Measurements from ENCODE around the gene EIF2B2.

The EIF2B2 gene

DNA sequence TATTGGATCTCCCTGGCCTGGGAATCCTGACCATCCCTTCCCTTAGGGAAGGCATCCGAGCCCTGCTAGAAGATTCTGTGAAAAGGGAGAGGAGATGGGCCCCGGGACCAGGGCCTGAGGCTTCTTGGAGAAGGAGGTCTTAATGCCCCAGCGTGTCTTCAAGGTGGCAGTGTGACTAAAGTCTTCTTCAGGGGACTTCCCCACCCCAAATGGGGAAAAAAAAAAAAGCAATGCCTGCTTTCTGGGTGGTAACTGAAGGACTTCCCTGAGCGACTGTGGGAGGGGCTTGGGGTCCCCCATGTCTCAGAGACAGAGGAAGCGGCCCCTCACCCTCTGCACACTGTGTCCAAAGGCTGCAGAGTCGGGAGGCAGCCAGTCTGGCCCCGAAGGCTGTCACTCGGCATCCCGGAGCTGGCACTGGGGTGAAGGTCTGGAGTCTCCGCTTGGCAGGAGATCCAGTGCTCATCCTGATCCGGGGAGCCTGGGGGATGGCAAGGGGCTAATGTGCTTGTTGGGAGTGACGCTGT, 39.5 kb upstream of the EIF2B2 start:
- no peaks in the 10 kb centered on the region for H3K9me3 Mint-ChIP-seq
- intact Hi-C loops (cut with micrococcal nuclease): loop anchor here (2.0 kb wide), 1 partner anchor 40 kb away; the partner anchor contains the start of gene EIF2B2
- H3K36me3 Mint-ChIP-seq (ENCODE audit: low read depth): no peaks in the 10 kb centered on the region
- peaks cover 54% of the 10 kb centered on the region for H3K4me1 Mint-ChIP-seq (ENCODE audit: low read depth)
- no peak overlapping the region for H3K4me3 Mint-ChIP-seq
- peaks cover 4% of the 10 kb centered on the region for H3K27me3 Mint-ChIP-seq
- H3K27ac Mint-ChIP-seq: peak overlapping the region; percentile 86

DNA sequence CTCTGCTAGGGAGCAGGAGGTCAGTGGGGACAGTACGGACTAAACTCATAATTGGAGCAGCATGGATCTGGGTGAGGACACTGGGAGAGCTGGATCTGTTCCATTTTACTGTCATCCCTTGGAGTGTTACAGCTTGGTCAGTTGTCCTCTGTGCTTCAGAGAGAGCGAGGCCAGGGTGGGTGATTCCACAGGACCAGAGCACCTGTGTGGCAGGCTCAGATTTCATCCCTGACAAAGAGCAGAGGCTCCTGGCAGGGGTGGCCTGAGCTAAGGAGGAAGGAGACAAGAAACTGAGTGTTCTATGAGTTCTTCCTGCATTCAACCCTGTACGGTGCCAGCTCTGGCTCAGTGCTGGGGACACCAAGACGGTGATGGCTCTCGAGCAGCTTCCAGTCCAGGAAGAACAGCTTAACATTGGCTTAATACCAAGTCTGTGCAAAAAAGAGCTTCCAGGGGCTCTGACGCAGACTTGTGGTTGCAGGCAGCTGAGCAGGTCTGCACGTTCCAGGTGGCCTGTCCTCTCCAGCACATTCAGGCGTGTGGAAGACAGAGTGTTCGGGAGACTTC, 38.9 kb upstream of the EIF2B2 start:
- intact Hi-C loops (cut with micrococcal nuclease): loop anchor here (2.0 kb wide), 1 partner anchor 39 kb away; the partner anchor contains the start of gene EIF2B2
- peak overlapping the region; percentile 86 for H3K27ac Mint-ChIP-seq
- H3K4me1 Mint-ChIP-seq (ENCODE audit: low read depth): peaks cover 54% of the 10 kb centered on the region
- no peaks in the 10 kb centered on the region for H3K36me3 Mint-ChIP-seq (ENCODE audit: low read depth)
- H3K27me3 Mint-ChIP-seq: peaks cover 4% of the 10 kb centered on the region
- no peaks in the 10 kb centered on the region for H3K9me3 Mint-ChIP-seq
- no peak overlapping the region for H3K4me3 Mint-ChIP-seq

DNA sequence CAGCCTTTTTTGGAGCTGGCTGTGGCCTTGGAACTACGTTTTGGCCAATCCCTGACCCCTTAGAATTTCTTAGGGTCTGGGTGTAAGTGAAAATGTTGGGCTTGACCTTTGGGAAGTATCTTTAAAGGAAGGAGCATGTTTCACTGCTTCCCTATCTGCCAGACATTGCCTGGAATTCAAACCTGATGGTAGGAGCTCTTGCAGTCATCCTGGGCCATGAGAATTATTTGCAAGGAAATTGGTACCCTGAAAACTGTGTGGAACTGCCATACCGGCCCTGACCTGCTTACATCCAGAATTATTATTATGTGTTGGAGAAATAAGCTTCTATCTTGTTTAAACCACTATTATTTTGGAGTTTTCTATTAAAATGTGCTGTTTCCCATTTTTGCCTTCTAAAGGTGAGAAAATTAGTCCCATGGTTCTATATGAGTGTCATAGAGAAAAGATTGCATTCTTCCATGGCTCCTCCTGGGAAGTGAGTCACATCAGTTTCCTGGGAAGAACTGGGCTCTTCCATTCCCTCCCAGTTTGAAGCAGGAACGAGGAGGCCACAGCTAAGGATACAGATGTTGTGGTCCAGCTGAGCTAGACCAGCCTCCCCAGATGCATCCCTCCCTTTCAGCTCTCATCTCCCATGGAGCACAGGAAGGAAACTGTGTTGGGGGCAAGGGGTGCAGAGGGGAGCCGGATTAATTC, 37.8 kb upstream of the EIF2B2 start:
- Mint-ChIP-seq H3K4me3 (no peak overlapping the region), H3K4me1 (ENCODE audit: low read depth) (peaks cover 45% of the 10 kb centered on the region), H3K27ac (no peak overlapping the region), H3K36me3 (ENCODE audit: low read depth) (no peaks in the 10 kb centered on the region), H3K9me3 (no peaks in the 10 kb centered on the region), H3K27me3 (peaks cover 4% of the 10 kb centered on the region)
- intact Hi-C loops (cut with micrococcal nuclease): no loop called here

DNA sequence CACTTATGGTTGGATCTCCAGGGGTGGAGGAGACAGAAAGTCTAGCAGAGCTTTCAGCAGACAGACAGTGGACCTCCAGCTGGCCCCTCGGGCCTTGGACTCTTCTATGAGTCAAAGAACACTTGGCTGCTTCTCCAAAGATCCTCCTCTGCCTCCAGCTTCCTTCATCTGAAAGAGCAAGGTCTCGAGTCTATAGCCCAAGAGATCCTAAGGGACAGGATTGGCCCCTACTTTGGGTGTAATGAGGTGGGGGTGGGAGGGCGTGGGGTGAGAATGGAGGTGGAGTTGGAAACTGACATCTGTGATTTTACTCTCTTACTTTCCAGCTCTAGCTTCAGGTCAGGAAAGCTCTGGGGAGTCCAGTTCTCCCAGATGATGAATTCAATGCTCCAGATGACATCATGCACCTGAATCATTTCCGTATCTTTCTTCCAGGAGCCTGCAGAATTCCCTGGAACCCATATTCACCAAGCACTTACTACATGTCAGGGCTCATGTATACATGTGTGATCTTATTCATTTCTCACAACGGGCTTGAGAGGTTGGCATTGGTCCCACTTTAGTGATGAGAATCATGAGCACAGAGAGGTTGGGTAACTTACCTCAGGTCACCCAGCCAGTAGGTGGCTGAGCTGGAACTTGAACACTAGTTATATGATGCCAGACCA, 37.1 kb upstream of the EIF2B2 start:
- Mint-ChIP-seq H3K9me3 (no peaks in the 10 kb centered on the region), H3K4me1 (ENCODE audit: low read depth) (peaks cover 38% of the 10 kb centered on the region), H3K4me3 (no peak overlapping the region), H3K27me3 (peaks cover 4% of the 10 kb centered on the region), H3K36me3 (ENCODE audit: low read depth) (no peaks in the 10 kb centered on the region), H3K27ac (no peak overlapping the region)
- intact Hi-C loops (cut with micrococcal nuclease): no loop called here

GRCh38 chr14:74968811-74969210, 33.9 kb upstream of the EIF2B2 start:
- Mint-ChIP-seq H3K27ac (no peak overlapping the region), H3K4me1 (ENCODE audit: low read depth) (peaks cover 21% of the 10 kb centered on the region), H3K36me3 (ENCODE audit: low read depth) (no peaks in the 10 kb centered on the region), H3K4me3 (no peak overlapping the region), H3K27me3 (peaks cover 4% of the 10 kb centered on the region), H3K9me3 (no peaks in the 10 kb centered on the region)
- intact Hi-C loops (cut with micrococcal nuclease): no loop called here

GRCh38 chr14:74973003-74973653, 29.6 kb upstream of the EIF2B2 start:
- Mint-ChIP-seq H3K27me3 (peaks cover 1% of the 10 kb centered on the region), H3K27ac (peak overlapping the region; percentile 76), H3K9me3 (no peaks in the 10 kb centered on the region), H3K4me3 (no peak overlapping the region), H3K4me1 (ENCODE audit: low read depth) (peaks cover 19% of the 10 kb centered on the region), H3K36me3 (ENCODE audit: low read depth) (no peaks in the 10 kb centered on the region)
- intact Hi-C loops (cut with micrococcal nuclease): no loop called here

- intact Hi-C loops (cut with micrococcal nuclease): no loop called here
- Mint-ChIP-seq H3K9me3 (no peaks in the 10 kb centered on the region), H3K36me3 (ENCODE audit: low read depth) (no peaks in the 10 kb centered on the region), H3K27me3 (peaks cover 1% of the 10 kb centered on the region), H3K4me1 (ENCODE audit: low read depth) (peaks cover 19% of the 10 kb centered on the region), H3K4me3 (no peak overlapping the region), H3K27ac (peak overlapping the region; percentile 76)
Observed at GRCh38 chr14:74973905-74974363, 28.8 kb upstream of the EIF2B2 start.

- H3K9me3 Mint-ChIP-seq: no peaks in the 10 kb centered on the region
- intact Hi-C loops (cut with micrococcal nuclease): no loop called here
- H3K4me3 Mint-ChIP-seq: no peak overlapping the region
- peak overlapping the region; percentile 76 for H3K27ac Mint-ChIP-seq
- H3K4me1 Mint-ChIP-seq (ENCODE audit: low read depth): peaks cover 19% of the 10 kb centered on the region
- H3K27me3 Mint-ChIP-seq: peaks cover 1% of the 10 kb centered on the region
- no peaks in the 10 kb centered on the region for H3K36me3 Mint-ChIP-seq (ENCODE audit: low read depth)
Observed at GRCh38 chr14:74974364-74975058, 28.2 kb upstream of the EIF2B2 start.

DNA sequence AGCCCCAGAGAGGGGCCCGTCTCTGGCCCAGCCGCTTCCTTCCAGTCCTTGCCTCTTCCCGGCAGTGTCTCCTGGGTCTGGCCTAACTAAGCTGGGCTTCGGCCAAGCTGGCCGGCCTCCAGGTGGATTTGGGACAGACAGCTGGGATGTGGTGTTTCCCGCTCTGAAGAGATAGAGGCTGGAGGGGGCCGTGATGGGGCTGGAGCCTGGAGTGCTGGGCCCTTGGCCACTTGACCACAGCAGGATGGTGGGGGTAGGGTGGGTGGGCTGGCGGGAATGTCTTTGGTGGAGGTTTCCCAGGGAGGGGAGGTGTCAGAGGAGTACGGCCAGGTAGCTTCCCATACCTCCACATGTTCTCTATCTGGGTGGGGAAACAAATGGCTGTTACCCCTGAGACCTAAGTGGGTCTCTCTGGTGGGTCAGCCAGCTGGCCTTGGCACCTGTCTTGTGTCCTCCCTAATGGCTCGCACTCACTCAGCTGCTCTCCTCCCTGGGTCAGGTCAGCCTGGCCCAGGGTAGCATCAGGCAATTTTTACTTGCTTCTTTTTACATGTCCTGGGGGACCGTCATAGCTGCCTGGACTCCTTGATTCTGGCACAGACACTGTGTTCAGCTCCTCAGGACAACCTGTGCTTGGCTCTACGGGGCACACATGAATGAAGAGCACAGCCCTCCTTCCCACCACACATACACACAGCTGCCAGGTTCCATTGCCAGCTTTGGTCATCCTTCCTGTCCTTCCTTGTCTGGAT, 27.5 kb upstream of the EIF2B2 start:
- Mint-ChIP-seq H3K36me3 (ENCODE audit: low read depth) (no peaks in the 10 kb centered on the region), H3K4me3 (no peak overlapping the region), H3K27ac (no peak overlapping the region), H3K27me3 (peaks cover 1% of the 10 kb centered on the region), H3K9me3 (no peaks in the 10 kb centered on the region), H3K4me1 (ENCODE audit: low read depth) (peaks cover 19% of the 10 kb centered on the region)
- intact Hi-C loops (cut with micrococcal nuclease): no loop called here

DNA sequence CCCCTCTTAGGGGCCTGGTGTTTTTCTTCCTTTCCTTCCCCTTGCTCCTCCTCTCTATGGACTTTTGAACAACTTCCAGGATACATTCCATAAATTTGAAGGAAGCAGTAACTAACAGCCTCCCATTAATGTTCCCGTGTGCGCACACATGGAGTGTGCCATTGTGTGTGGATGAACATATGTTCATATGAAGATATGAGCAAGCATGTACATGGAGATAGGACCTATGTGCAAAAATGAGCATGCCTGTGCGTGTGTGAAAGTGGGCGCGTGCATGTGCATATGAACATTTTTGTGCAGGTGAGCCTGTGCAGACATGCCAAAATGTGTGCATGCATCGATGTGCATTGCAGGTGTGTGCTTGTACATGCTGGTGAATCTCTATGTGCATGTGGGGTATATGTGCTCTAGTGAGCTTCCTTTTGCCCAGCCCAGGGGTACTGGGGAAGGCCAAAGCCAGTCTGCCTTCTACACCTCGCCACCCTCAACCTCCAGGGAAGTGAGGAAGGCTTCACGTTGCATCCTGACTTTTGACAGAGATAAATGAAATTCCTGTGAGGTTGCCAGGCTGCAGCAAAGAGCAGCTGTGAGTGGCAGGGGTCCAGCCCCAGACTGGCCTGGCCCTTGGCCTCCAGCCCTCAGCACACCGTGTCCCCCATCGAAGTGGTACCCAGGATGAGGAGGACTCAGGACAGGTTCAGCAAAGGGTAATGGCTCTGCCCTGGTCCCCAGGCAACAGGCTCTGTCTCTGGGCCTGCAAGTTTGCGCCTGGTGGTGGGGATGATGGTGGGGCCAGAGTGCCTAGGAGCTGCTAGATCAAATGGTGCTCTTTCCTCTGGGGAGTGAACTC, 26.2 kb upstream of the EIF2B2 start:
- Mint-ChIP-seq H3K4me3 (no peak overlapping the region), H3K27ac (no peak overlapping the region), H3K9me3 (no peaks in the 10 kb centered on the region), H3K27me3 (no peaks in the 10 kb centered on the region), H3K36me3 (ENCODE audit: low read depth) (no peaks in the 10 kb centered on the region), H3K4me1 (ENCODE audit: low read depth) (peaks cover 19% of the 10 kb centered on the region)
- intact Hi-C loops (cut with micrococcal nuclease): no loop called here

GRCh38 chr14:74977164-74977900, 25.4 kb upstream of the EIF2B2 start:
- H3K36me3 Mint-ChIP-seq (ENCODE audit: low read depth): no peaks in the 10 kb centered on the region
- no peaks in the 10 kb centered on the region for H3K9me3 Mint-ChIP-seq
- H3K4me3 Mint-ChIP-seq: no peak overlapping the region
- H3K27ac Mint-ChIP-seq: no peak overlapping the region
- no peaks in the 10 kb centered on the region for H3K27me3 Mint-ChIP-seq
- H3K4me1 Mint-ChIP-seq (ENCODE audit: low read depth): peaks cover 19% of the 10 kb centered on the region
- intact Hi-C loops (cut with micrococcal nuclease): no loop called here

GRCh38 chr14:74977901-74978385, 24.8 kb upstream of the EIF2B2 start:
- no peak overlapping the region for H3K4me3 Mint-ChIP-seq
- peaks cover 15% of the 10 kb centered on the region for H3K4me1 Mint-ChIP-seq (ENCODE audit: low read depth)
- H3K36me3 Mint-ChIP-seq (ENCODE audit: low read depth): no peaks in the 10 kb centered on the region
- H3K27ac Mint-ChIP-seq: no peak overlapping the region
- no peaks in the 10 kb centered on the region for H3K9me3 Mint-ChIP-seq
- intact Hi-C loops (cut with micrococcal nuclease): no loop called here
- no peaks in the 10 kb centered on the region for H3K27me3 Mint-ChIP-seq

All from dendritic cell treated with granulocyte-macrophage colony-stimulating factor and Interleukin-4, amounts not matched to agents 40 ng/mL and 50 ng/mL, for 4 days (primary cell).